Measurements from ENCODE around the gene KRTAP12-2. TPM values are rescaled to one million over a fixed set of nuclear protein-coding genes. Genes with fewer than 3 reads are reported as not detected.

The KRTAP12-2 gene
- total RNA-seq, 2 experiments from 2014 or later, result not detected

DNA sequence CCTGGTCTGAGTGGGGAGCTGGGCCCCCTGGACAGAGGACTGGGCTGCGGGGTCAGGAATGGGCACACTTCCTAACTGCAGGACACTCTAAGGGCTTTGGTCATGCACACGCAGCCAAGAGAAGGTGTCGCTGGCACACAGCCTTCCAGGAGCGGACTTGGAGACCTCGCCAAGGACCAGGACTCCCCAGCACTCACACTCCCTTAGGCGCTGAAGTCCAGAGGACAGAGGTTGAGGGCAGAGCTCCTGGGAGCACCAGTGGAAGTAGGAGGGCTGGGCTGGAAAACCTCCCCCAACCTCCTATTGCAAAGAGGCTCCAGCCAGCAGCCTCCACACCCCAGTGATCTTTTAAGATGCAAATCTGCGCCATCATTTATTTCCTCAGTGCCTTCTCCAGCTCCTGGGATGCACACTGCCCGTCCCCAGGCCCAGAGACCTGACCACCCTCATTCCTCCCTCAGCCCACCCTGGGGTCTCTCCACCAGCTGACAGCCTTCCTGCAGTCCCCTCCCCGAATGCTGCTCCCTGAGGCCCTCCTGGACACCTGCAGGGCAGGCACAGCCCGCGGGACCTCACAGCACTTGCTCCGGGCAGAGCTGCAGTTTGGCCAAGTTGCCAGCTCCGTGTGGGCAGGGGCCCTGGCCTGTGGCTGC is 41.6 kb upstream of the KRTAP12-2 start:
- no peak for DNase-seq
- no peak for ATAC-seq
- no peak overlapping the region for H3K4me3 Mint-ChIP-seq
- ChIA-PET POLR2A (no interaction called here), CTCF (interaction anchor here (0.5 to 1.0 kb wide), 2 partner anchors 33 to 54 kb away, joined by 3 read pairs; no protein-coding TSS in a partner anchor)
- H3K27me3 Mint-ChIP-seq, result peaks cover 71% of the 10 kb centered on the region
- peaks cover 8% of the 10 kb centered on the region for H3K9me3 Mint-ChIP-seq (ENCODE audit: low read depth)
- intact Hi-C loops (cut with DNase I, micrococcal nuclease), result no loop called here
- H3K36me3 Mint-ChIP-seq (ENCODE audit: low read depth), result peaks cover 11% of the 10 kb centered on the region
- peaks cover 22% of the 10 kb centered on the region for H3K4me1 Mint-ChIP-seq
- H3K27ac Mint-ChIP-seq, result no peak overlapping the region

DNA sequence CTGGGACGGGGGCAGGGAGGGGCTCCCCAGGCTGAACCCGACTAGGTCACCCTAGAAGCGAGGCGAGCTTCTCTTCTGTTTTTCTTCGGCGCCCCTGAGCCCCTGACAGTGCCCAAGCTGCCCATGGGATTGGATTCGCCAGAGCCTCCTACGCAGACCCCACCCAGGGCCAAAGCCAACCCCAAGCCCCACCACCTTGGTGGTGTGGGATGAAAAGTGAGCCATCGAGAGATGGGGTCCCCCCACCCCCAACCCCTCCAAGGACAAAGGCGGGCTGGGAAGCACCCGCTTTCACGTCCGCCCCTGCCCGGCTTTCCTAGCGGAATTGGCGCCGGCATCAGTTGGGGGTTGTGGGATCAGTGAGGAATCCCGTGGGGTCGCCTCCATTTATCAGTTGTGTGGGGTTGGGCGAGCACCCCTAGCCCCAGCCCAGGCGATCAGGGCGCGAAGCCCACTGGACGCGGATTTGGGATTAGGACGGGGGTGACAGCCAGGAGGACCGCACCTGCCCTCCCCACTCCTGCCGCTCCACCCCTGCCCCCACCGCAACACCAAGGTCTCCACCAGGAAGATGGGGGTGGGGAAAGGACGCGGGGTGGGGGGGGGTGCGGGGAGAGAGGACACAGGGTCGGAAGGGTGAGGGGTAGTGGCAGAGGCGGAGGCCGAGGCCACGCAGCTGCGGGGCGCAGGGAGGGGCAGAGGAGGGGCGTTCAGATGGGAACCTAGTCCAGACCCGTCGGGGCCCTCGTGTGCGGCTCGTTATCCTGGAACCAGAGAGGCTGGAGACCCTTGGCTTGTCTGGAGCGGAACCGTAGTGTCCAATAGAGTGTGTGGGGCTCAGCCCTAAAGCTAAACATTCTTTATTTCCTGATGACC is 40.2 kb upstream of the KRTAP12-2 start:
- no peak overlapping the region for H3K4me3 Mint-ChIP-seq
- H3K27me3 Mint-ChIP-seq, result peaks cover 71% of the 10 kb centered on the region
- ChIA-PET CTCF (no interaction called here), POLR2A (no interaction called here)
- intact Hi-C loops (cut with DNase I, micrococcal nuclease), result no loop called here
- peaks cover 11% of the 10 kb centered on the region for H3K36me3 Mint-ChIP-seq (ENCODE audit: low read depth)
- H3K4me1 Mint-ChIP-seq, result peaks cover 22% of the 10 kb centered on the region
- no peak for ATAC-seq
- no peak overlapping the region for H3K27ac Mint-ChIP-seq
- DNase-seq, result no peak
- peaks cover 8% of the 10 kb centered on the region for H3K9me3 Mint-ChIP-seq (ENCODE audit: low read depth)

DNA sequence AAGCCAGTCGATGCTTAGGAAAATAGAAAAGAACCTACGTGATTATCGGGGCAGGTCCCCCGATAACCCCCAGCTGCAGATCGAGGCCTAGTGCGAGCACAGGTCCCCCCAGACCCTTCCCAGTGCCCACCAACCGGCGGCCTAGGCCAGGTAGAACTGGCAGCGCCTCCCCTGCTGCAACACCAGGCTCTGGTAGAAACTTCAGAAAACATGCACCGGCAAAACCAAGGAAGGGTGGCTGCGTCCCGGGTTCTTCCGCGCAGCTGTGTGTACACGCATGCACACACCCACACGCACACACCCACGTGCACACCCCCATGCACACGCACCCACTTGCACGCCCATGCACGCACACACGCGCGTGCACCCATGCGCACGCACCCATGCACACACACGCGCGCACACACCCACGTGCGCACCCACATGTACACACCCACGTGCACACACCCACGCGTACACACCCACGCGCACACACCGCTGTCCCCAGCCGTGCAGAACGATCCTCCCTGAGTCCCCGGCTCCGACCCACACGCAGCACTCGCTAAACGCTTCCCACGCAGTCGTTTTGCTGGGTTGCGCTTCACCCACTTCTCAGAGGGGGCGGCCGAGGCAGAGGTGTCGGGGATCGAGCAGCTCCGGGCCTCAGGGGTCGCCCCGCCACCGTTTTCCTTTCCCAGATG is 39.4 kb upstream of the KRTAP12-2 start:
- intact Hi-C loops (cut with DNase I, micrococcal nuclease), result no loop called here
- ATAC-seq, result no peak
- H3K36me3 Mint-ChIP-seq (ENCODE audit: low read depth), result peaks cover 11% of the 10 kb centered on the region
- peaks cover 8% of the 10 kb centered on the region for H3K9me3 Mint-ChIP-seq (ENCODE audit: low read depth)
- ChIA-PET CTCF (no interaction called here), POLR2A (interaction anchor here (0.6 kb wide), 1 partner anchor 19 kb away, joined by 3 read pairs; no protein-coding TSS in a partner anchor)
- H3K4me3 Mint-ChIP-seq, result no peak overlapping the region
- H3K27ac Mint-ChIP-seq, result no peak overlapping the region
- DNase-seq, result no peak
- peaks cover 71% of the 10 kb centered on the region for H3K27me3 Mint-ChIP-seq
- peaks cover 18% of the 10 kb centered on the region for H3K4me1 Mint-ChIP-seq

DNA sequence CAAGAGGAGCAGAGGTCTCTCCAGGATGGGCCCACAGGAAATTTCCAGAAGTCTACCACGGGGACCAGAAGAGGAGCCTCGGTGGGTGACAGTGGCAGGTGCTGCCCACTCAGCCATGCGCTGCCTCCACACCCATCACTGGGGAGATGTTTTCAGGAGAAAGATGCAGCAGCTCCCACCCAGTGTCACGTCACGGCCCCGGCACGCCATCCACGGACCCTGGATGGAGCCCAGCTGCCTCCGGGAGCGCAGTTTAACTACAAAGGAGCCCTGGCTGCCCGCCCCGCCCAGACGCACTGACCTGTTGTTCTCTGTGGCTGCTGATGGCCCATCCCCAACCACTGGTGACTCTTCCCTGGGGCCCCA is 37.9 kb upstream of the KRTAP12-2 start:
- H3K9me3 Mint-ChIP-seq (ENCODE audit: low read depth), result peaks cover 8% of the 10 kb centered on the region
- no peak overlapping the region for H3K4me3 Mint-ChIP-seq
- intact Hi-C loops (cut with DNase I, micrococcal nuclease), result no loop called here
- peaks cover 11% of the 10 kb centered on the region for H3K4me1 Mint-ChIP-seq
- peaks cover 11% of the 10 kb centered on the region for H3K36me3 Mint-ChIP-seq (ENCODE audit: low read depth)
- DNase-seq, result no peak
- CTCF ChIA-PET, result no interaction called here
- no peak for ATAC-seq
- H3K27ac Mint-ChIP-seq, result no peak overlapping the region
- H3K27me3 Mint-ChIP-seq, result peaks cover 72% of the 10 kb centered on the region
- POLR2A ChIA-PET, result no interaction called here

DNA sequence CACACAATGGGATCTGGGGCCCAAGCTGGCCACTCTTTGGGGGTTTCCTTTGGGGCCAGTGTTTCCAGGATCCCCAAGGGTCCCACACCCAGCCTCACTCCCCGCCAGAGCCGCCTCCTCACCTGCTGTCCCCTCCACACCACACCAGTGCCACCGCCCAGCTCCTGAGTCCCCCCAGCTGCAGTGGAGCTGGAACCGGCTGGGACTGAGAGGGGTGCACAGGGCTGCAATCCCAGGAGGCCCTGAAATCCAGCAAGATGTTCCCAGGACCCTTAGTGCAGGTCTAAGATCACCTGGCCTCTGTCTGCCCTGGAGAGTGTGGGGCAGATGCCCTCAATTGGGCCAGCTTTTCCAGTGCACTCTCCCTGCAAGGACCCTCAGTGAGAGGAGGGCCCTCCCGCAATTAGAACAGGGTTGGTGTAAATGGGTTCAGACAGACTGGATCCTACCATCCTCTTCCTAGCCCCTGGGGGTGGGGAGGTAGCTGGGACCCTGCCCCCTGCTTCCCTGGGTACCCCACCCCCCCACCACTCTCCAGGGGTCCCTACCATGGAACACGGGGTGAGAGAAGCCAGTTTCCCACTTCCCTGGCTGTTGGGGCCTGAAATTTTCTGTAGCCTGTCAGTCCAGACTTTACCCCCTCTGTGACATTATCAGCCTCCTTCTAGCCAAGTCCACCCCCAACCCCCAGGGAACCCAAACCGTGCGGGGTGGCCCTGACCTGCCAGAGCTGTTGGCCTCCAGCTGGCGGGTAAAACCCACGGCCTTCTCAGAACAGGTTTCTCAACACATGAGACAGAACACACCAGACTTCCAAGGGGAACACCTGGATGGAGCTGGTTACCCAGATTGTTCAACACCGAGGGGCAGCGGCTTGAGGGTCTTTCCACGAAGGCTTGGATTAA is 37.3 kb upstream of the KRTAP12-2 start:
- intact Hi-C loops (cut with DNase I, micrococcal nuclease), result no loop called here
- ChIA-PET POLR2A (no interaction called here), CTCF (no interaction called here)
- Mint-ChIP-seq H3K27me3 (peaks cover 71% of the 10 kb centered on the region), H3K36me3 (ENCODE audit: low read depth) (peaks cover 11% of the 10 kb centered on the region), H3K9me3 (ENCODE audit: low read depth) (peaks cover 8% of the 10 kb centered on the region), H3K27ac (no peak overlapping the region), H3K4me1 (peaks cover 6% of the 10 kb centered on the region), H3K4me3 (no peak overlapping the region)
- ATAC-seq (no peak), DNase-seq (no peak)

DNA sequence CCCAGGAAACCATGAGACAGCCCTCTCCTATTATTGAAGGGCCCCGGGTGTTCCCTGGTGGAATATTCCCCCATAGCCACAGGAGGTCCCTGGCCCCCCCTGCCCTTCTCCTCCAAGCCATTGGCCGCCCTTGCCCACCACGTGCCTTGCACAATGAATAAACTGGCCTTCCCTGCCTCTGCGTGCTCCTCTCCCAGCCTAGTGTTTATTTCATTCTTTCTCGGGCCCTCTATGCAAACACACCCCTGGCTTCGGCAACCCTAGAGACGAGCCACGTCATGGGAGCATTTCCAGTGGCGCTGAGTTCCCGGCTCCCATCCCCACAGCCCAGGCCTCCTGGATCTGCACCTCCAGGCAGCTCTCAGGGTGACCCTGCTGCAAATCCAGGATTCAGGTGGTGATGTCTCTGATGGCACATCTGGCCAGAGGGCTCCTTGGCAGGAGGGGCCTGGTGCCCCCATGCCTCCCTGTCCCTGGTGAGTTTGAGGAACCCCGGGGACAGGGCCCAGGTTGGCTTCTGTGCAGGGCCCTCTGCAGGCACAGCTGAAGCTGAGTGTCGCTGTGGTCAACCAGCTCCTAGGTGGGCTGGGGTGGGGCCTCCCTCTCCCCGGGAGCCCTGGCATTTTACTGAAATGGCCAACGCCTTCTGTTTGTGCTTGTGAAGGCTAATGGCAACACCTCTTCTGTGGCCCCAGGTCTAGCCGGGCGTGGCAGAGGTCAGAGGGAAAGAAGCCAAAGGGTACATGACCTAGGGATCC is 36.4 kb upstream of the KRTAP12-2 start:
- no peak overlapping the region for H3K27ac Mint-ChIP-seq
- ChIA-PET CTCF (no interaction called here), POLR2A (no interaction called here)
- no peaks in the 10 kb centered on the region for H3K4me1 Mint-ChIP-seq
- peaks cover 8% of the 10 kb centered on the region for H3K9me3 Mint-ChIP-seq (ENCODE audit: low read depth)
- ATAC-seq, result no peak
- no peak overlapping the region for H3K4me3 Mint-ChIP-seq
- H3K27me3 Mint-ChIP-seq, result peaks cover 68% of the 10 kb centered on the region
- no peak for DNase-seq
- peaks cover 11% of the 10 kb centered on the region for H3K36me3 Mint-ChIP-seq (ENCODE audit: low read depth)
- intact Hi-C loops (cut with DNase I, micrococcal nuclease), result no loop called here

DNA sequence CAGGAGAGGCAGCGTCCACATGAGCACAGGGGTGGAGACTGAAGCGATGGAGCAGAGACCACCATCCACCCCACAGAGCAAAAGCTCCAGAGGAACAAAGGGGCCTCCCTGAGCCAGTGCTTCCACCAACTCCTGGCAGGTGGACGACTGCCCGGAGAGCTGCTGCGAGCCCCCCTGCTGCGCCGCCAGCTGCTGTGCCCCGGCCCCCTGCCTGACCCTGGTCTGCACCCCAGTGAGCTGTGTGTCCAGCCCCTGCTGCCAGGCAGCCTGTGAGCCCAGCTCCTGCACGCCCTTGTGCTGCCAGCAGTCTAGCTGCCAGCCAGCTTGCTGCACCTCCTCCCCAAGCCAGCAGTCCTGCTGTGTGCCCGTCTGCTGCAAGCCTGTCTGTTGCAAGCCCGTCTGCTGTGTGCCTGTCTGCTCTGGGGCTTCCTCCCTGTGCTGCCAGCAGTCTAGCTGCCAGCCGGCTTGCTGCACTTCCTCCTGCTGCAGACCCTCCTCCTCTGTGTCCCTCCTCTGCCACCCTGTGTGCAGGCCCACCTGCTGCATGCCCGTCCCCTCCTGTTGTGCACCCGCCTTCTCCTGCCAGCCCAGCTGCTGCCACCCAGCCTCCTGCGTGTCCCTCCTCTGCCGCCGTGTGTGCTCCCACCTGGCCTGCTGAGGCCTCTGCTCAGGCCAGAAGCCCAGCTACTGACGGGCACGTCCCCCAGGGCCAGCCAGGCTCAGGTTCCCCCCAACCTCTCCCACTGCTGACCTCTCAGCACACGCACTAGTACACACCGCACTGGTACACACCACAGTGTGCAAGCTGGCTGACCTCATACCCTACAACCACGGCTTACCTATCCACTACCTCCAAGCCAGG is 35.6 kb upstream of the KRTAP12-2 start:
- H3K4me3 Mint-ChIP-seq, result no peak overlapping the region
- POLR2A ChIA-PET, result no interaction called here
- H3K27me3 Mint-ChIP-seq, result peaks cover 68% of the 10 kb centered on the region
- CTCF ChIA-PET, result no interaction called here
- H3K9me3 Mint-ChIP-seq (ENCODE audit: low read depth), result peaks cover 8% of the 10 kb centered on the region
- DNase-seq, result no peak
- H3K4me1 Mint-ChIP-seq, result no peaks in the 10 kb centered on the region
- intact Hi-C loops (cut with DNase I, micrococcal nuclease), result no loop called here
- H3K27ac Mint-ChIP-seq, result no peak overlapping the region
- no peak for ATAC-seq
- peaks cover 11% of the 10 kb centered on the region for H3K36me3 Mint-ChIP-seq (ENCODE audit: low read depth)

DNA sequence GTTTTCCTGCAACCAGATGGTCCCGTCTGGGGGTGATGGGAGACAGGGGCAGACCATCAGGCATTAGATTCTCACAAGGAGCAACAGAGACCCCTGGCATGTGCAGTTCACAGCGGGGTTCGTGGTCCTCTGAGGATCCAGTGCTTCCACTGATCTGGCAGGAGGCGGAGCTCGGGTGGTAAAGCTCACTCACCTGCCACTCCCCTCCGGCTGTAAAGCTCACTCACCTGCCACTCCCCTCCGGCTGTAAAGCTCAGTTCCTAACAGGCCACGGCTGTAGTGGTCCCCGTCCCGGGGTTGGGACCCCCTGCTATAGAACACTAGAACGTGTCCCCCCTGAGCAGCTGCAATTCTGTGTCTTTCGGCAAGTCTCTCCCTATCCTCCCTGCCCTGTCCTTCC is 34.8 kb upstream of the KRTAP12-2 start:
- peaks cover 11% of the 10 kb centered on the region for H3K36me3 Mint-ChIP-seq (ENCODE audit: low read depth)
- no peaks in the 10 kb centered on the region for H3K4me1 Mint-ChIP-seq
- CTCF ChIA-PET, result no interaction called here
- POLR2A ChIA-PET, result no interaction called here
- intact Hi-C loops (cut with DNase I, micrococcal nuclease), result no loop called here
- ATAC-seq (no peak), DNase-seq (no peak)
- peaks cover 72% of the 10 kb centered on the region for H3K27me3 Mint-ChIP-seq
- H3K4me3 Mint-ChIP-seq, result no peak overlapping the region
- H3K9me3 Mint-ChIP-seq (ENCODE audit: low read depth), result peaks cover 8% of the 10 kb centered on the region
- H3K27ac Mint-ChIP-seq, result no peak overlapping the region

DNA sequence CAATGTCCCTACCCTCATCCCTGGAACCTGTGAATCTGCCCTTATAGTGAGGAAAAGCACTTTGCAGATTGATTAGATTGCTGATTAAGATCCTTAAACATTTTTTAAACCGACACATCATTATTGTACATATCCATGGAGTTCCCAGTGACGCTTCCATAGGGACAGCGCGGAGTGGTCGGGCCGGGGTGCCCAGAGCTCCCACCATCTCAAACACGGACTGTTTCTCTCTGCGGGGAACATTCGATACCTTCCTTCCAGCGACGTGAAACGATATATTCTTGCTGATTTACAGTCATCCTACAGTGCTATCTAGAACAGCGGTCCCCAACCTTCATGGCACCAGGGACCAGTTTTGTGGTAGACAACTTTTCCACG is 34.3 kb upstream of the KRTAP12-2 start:
- ChIA-PET CTCF (no interaction called here), POLR2A (no interaction called here)
- DNase-seq (no peak), ATAC-seq (no peak)
- no peak overlapping the region for H3K27ac Mint-ChIP-seq
- peaks cover 6% of the 10 kb centered on the region for H3K36me3 Mint-ChIP-seq (ENCODE audit: low read depth)
- H3K4me3 Mint-ChIP-seq, result no peak overlapping the region
- peaks cover 67% of the 10 kb centered on the region for H3K27me3 Mint-ChIP-seq
- no peaks in the 10 kb centered on the region for H3K4me1 Mint-ChIP-seq
- peaks cover 4% of the 10 kb centered on the region for H3K9me3 Mint-ChIP-seq (ENCODE audit: low read depth)
- intact Hi-C loops (cut with DNase I, micrococcal nuclease), result no loop called here

Data from activated CD4-positive, alpha-beta T cell treated with anti-CD3 and anti-CD28 coated beads for 36 hours (primary cell).